Measurements from ENCODE around the gene TPBGL.

DNA sequence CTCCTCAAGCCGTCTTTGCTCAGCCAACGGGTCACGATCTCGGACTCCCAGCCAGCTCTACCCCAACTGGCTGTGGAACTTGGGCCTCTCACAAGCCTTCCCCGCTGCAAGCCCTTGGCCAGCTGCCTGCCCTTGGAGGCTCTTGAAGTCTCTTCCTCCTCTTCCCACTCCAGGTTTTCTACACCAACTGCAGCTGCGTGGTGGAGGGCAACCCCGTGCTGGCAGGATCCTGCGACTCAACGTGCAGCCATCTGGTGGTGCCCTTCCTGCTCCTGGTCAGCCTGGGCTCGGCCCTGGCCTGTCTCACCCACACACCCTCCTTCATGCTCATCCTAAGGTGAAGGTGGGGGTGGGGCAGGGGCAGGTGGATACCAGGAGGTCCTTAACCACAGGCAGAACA is 40.5 kb upstream of the TPBGL start:
- no peak for TF ChIP-seq CTCF (conservative IDR thresholded peaks at IDR 0.05; ENCODE audit: low read depth, low read length)
- no peak for TF ChIP-seq EZH2 (IDR thresholded peaks at IDR 0.05; ENCODE audit: borderline replicate concordance, low read depth, low read length, poor library complexity, severe bottlenecking)
